GM18858 (cell line): ENCODE results near the gene DCAF12.

Experiments
- ATAC-seq: cut with Tn5 transposase; IDR thresholded peaks from one replicate; pipeline ENCODE4 v1.9.1; 2021; ENCODE audit not compliant: unreplicated experiment

Gene DCAF12

GRCh38 chr9:34125681-34126206, 754 bp downstream of the DCAF12 start:
- no peak for ATAC-seq

- no peak for ATAC-seq
Measured at GRCh38 chr9:34124926-34125325, 1.6 kb downstream of the DCAF12 start.

GRCh38 chr9:34124099-34124498, 2.4 kb downstream of the DCAF12 start:
- no peak for ATAC-seq

GRCh38 chr9:34123682-34124081, 2.8 kb downstream of the DCAF12 start:
- peak; percentile 36 for ATAC-seq

GRCh38 chr9:34121996-34122395, 4.5 kb downstream of the DCAF12 start:
- no peak for ATAC-seq

- ATAC-seq: no peak
Measured at GRCh38 chr9:34119713-34120112, 6.8 kb downstream of the DCAF12 start.

- no peak for ATAC-seq
Measured at GRCh38 chr9:34114436-34114835, 12.1 kb downstream of the DCAF12 start.

GRCh38 chr9:34106110-34106509, 20.4 kb downstream of the DCAF12 start:
- ATAC-seq: no peak

GRCh38 chr9:34102796-34103195, 23.7 kb downstream of the DCAF12 start:
- ATAC-seq: no peak

GRCh38 chr9:34098307-34098706, 28.2 kb downstream of the DCAF12 start:
- no peak for ATAC-seq

- ATAC-seq: no peak
Measured at GRCh38 chr9:34097865-34098264, 28.6 kb downstream of the DCAF12 start.

GRCh38 chr9:34096751-34097150, 29.7 kb downstream of the DCAF12 start:
- ATAC-seq: no peak

- ATAC-seq: no peak
Measured at GRCh38 chr9:34093578-34093977, 32.9 kb downstream of the DCAF12 start.

- ATAC-seq: no peak
Measured at GRCh38 chr9:34089311-34089710, 37.2 kb downstream of the DCAF12 start.

GRCh38 chr9:34087370-34087769, 39.1 kb downstream of the DCAF12 start:
- no peak for ATAC-seq

GRCh38 chr9:34086864-34087263, 39.6 kb downstream of the DCAF12 start:
- no peak for ATAC-seq

- no peak for ATAC-seq
Measured at GRCh38 chr9:34085581-34086500, 40.7 kb downstream of the DCAF12 start.

- no peak for ATAC-seq
Measured at GRCh38 chr9:34084562-34084961, 41.9 kb downstream of the DCAF12 start.

- ATAC-seq: no peak
Measured at GRCh38 chr9:34079181-34079580, 47.3 kb downstream of the DCAF12 start.

- no peak for ATAC-seq
Measured at GRCh38 chr9:34072868-34073590, 53.5 kb downstream of the DCAF12 start.

- ATAC-seq: no peak
Measured at GRCh38 chr9:34072410-34072809, 54.1 kb downstream of the DCAF12 start.
